Middle frontal gyrus (tissue), 1 donor: Measurements from ENCODE around the gene HTATIP2.
"Not testable (repeated sequence)": the region's sequence is repeated elsewhere in the genome, so short reads cannot be mapped to it uniquely, and the experiment has no call there.

Experiments used
- DNase-seq: peaks from one replicate; pipeline ENCODE4 v3.0.0-alpha.2; 2015; ENCODE audit warnings: low spot score; ENCODE audit errors: extremely low spot score

HTATIP2 gene

DNA sequence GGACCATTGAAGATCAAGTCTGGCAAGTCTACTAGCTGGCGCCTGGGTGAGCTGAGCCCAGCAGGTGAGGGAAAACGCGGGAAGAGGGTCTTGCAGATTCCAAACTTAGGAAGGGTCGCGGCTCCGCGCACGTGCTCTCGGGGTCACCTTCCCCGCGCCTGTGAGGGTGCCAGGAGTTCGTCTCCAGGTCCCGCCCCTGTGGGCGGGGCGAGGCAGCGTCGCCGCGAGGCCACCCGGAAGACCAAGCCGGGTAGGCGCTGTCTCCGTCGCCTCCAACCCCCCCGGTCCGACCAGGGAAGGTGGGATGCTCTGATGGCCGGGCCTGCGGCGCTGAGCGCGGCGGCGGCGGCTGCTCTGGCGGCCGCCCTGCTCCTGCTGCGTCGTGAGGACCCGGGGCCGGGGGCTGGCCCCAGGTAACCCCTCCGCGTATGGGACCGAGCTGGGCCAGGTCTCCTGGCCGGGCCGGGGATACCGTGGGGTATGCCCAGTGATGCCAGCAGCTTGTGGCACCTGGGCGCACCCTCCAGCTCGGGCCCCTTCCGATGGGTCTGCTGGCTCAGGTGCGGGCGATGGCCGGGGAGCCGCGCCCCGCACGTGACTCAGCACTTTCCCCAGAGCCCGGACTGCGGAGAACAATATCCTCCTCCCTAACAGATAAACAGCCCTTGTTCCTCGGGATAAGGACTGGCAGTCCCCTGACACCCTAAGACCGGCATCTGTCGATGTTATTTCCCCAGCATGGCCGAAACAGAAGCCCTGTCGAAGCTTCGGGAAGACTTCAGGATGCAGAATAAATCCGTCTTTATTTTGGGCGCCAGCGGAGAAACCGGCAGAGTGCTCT is at the start of gene HTATIP2:
Gene HTATIP2, plus strand, starts transcription at position 215 of the 841 bp plus-strand sequence. Its CDS starts 524 bp downstream, at position 739.
- DNase-seq = peak; percentile 59

DNA sequence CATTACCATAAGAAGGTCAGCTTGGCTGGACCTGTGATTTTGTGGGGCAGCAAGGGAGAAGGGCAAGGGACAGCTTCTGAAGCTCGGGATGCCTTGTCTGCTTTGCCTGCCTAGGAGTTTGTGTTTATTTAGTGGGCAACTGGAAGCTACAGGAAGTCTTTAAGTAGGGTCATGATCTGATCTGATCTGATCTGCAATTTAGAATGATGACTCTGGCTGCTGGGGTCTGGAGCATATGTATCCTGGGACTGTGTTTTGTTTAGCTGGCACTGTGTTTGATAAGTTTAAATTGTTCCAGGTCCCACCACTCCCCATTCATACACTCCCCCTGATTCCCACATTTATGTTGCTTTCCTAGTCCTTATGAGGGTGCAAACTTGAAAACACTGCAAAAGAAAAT is 47.7 kb upstream of the HTATIP2 start:
- DNase-seq = no peak

DNA sequence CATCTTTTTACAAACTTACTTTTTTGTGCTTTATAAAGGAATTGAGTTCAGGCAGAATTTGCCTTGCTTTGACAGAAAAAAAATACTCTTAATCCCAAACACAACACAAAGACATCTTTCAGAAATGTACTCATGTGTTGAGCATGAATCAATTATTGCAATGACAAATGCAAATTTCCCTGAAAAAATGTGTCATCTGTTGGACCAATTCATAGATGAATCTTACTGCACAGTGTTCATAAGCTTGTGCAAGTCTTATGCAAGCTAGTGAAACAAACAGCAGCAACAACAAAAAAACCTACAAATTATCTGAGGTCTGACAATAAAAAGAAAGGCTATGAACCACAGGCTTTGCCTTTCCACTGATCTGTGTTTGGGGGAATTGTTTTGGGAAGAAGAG is 42.3 kb upstream of the HTATIP2 start:
- DNase-seq = no peak

DNA sequence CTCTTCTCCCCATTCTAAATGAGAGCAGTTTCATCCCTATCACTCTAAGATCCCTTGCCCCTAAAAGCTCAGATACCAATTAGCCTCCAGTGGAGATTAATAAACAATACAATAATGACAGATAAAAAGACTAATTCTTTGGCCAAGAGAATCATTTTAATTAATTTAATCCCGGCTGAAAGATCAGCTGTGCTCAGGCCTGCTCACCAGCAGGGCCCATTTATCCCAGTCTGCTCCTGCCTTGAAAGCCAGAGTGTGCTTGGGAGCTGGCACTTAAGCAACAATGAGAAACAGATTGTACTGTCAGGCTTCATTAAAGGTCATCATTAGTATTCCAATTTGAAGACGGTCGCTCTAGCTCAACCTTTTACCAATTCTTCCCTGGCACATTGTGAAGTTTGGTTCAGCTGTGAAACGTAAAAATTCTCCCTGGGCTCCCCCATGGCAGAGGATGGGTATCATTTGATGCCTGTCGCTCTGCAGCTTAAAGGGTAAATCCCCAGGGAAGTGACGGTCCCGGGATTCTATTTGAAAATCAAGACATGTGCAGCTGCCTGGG is 36.1 kb upstream of the HTATIP2 start:
- no peak for DNase-seq

DNA sequence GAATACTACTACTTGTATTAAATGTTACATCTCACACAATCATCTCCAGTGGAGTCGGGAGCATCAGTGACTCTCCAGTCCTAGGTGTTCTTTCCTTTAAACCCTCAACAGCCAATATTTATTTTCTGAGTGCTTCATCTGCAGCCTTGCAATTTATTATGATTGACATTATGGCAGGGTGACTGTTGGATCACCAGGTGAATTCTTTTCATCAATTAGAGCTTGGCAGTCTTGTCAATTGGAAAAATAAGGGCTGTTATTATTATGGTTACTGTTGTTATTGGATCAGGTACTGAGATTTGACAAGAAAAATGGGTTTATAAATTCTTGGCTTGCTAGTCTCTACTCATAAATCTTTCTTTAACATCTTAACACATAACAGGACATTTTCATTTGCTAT is 27.5 kb upstream of the HTATIP2 start:
- no peak for DNase-seq

DNA sequence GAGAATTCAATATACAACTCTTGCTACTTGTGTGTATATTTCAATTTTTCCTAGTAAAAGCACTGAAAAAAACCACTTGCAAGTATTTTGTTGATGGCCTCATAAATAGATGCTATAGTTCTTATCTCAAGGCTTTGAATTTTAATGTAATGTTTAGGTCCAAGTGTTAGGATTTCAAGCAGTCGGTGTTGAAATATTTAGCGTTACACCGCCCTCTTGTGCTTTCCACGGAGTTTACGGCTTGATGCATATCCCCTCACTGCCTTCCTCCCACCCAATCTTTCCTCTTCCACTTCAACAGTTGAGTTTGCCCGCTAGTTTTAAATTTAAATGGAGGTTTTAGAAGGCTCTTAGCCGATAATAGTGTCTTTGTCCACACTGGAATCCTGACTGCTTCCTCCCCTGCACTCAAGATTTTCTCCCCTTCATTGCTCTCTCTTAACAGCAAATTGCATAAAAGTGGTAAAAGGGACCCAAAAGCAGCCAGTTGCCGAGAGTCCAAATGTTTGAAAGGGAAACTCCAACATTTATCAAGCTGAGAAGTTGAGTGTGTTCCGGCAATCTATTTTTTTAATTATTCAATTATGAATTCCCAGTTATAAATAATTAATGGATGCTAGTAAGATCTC is 25.9 kb upstream of the HTATIP2 start:
- DNase-seq = peak; percentile 14

DNA sequence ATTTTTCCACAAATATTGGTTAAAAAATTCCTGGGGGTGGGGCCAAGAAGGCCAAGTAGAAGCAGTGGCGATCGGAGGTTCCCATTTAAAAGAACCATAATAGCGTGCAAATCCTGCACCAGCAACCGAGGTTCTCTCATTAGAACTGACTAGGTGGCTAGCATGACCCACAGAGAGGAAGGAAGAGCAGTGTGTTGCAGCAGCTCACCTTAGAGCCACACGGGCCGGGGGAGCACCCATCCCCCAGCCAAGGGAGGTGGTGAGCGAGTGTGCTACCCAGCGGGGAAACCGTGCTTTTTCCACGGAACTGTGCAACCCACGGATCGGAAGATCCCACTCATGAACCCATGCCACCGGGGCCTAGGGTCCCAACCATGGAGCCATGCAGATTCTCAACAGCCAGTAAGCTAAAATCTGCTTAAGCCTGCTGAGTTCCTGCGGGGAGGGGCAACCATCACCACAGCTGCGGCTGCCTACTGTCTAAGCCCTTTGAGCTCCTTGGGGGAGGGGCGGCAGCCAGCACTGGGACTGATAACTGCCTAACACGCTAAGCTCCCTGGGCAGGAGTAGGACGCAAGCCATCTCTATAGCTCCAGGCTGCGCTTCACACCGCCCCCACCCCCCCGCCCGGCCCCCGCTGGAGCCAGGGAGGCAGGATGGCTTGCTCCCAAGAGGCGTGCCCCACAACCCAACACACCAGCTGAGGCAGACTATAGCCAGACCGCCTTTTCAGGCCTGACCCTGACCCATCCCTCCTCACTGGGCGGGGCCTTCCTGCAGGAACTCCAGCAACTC is 21.0 kb upstream of the HTATIP2 start:
- no peak for DNase-seq

DNA sequence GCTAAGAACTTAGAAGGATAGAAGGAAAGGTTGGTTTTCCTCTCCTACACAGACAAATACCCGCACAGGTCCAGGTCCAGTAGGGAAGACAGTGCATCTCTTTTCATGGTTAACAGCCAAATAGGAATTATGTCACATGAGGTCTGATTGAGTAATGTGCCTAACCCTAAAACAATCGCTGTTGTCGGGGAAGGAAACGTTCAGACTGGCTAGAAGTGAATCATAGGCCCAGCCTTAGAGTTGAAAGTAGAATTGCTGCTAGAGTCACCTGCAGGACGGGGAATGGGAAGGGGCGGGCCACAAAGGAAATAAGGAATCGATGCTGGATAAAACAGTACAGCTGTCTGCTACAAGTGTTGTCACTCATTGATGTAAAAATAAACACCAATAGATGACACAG is 12.4 kb upstream of the HTATIP2 start:
- DNase-seq = no peak

DNA sequence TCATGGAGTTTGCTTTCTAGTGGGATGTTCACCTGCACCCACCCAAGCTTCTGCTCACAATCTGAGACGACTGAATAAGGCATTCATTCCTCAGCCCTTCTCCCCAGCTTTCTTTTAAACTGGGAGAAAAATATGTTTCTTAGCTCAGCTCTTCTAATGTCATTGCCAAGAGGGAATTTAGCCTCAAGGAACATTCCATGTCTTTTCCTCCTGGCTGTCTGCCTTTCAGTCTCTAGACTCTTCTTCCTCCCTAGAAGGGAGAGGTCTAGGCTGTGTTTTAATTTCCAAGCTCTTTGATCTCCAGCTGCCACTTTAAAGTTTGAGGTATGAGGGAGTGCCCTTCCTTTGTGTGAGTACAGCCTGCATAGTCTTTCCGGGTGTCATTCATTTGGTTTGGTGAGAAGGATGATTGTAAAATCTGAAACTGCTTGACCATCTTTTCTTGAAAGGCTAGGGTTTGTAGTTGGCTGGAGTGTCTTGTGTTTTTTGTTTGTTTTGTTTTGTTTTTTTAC is 11.7 kb upstream of the HTATIP2 start:
- no peak for DNase-seq

DNA sequence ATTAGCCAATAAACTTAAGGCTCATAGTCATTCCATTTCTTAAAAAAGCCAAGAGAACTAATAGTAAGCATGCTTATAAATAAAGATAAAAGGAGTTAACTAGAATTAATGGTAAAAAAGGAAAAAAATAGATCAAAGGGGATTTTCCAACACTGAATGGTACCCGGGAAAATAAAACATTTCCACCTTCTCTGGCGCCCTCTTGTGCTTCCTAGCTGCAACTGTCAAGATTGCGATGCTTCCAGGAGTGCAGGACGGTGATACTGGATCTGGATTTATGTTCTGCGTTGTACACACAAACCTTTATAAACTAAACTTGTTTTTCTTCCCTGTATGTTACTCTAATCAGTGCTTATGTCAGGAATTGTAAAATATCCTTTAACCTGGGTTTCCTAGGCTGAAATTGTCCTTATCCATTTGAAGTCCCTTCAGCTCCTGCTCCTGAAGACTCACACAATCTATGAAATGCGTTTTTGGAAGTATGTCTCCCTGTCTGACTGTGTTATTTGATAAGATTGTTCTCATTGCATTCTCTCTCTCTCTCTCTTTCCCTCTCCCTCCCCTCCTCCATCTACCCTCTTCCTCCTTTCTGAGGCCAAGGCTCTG is 9.6 kb upstream of the HTATIP2 start:
- DNase-seq = peak; percentile 70

DNA sequence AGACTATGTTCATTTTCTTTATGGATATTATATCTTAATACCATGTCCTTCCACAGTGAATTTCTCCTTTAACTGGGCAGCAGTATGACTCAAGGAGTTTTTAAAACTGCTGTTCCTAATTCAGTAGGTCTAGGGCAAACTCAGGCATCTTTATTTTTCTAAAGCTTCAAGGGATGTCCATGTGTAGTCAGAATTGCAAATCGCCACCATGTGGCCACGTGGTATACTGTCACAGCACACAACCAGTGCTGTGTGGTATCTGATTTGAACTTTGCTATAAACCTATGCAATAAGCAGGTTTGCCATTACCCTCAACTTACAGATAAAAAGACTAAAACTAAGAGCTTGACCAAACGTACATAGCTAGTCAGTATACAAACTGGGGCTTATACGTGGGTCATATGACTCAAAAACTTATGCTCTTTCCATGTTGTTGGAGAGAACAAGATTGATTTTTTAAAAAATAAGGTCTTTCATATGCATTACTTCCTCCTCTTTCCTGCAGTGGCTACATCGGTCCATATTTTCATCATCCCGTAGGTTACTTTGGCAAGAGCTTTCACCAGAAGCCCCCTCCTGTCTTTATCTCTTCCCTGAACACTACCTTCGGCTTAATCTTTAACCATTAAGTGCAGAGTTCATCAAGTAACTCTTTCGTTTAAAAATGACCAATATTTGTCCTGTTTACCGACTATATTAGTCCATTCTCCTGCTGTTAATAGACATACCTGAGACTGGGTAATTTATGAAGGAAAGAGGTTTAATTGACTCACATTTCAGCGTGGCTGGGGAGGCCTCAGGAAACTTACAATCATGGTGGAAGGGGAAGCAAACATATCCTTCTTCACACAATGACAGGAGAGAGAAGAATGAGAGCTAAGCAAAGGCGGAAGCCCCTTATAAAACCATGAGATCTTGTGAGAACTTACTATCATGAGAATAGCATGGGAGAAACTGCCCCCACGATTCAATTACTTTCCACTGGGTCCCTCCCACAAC is 8.0 kb upstream of the HTATIP2 start:
- DNase-seq = peak; percentile 35

DNA sequence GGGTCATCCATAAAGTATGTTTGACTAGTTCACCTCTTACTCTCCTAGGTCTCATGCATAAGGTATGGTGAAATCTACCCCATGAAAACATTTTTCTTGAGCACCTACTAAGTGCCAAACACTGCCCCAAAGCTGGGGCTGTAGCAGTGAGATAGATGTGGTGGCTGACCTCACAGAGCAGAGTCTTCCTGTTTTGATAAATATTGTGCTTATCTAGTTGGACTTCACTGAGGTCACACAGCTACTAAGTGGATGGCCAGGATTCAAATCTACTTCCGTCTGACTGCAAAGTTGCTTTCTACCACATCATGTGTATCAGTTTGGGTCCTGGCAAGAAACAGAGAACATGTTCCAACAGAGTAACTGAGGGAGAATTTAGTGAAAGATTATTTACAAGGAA is 6.4 kb upstream of the HTATIP2 start:
- DNase-seq = no peak

DNA sequence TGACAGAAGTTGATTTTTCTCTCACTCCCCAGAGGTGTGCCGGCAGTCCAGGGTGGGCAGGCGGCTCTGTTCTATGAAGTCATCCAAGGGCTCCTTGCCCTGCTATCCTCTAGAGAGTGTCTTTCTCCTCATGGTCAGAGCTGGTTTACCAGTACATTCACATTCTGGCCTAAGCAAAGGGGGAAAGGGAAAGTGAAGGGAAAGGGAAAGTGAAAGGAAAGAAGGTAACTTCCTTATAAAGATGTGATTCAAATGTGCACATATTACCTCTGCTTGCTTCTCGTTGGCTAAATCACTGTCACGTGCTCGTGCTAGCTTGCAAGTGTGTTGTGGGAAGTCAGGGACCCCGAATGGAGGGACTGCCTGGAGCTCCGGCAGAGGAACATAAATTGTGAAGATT is 2.9 kb upstream of the HTATIP2 start:
- no peak for DNase-seq

DNA sequence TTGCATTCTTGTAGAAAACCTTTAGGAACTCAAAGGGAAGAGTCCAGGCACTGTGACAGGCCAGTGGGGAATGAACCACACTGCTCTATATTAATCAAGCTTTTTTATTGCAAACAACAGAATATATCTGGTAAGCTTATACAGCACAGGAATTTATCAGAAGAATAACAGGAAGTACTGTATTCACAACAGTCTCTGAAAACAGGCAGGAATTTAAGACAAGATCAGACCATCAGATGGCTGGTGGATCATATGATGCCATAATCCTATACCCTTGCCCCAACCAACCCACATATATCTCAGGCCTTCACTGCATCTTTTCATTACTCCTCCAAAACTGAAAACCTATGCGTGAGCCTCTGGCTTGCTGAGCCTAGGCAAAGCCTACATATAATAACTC is 1.0 kb upstream of the HTATIP2 start:
- no peak for DNase-seq

DNA sequence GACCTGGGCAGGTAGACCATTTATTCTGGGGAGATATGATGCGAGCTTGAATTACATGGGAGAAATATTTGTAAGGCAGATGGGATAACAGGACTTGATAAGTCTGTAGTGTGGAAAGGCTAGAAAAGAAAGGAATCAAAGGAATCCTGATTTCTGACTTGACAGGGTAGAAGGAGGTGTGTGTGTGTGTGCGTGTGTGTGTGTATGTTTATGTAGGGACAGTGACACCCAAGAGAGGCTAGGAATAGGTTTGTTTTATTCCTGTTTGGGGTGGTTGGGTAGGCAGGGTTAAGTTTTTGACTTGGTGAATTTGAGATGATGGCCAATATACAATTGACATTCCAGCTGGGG is 390 bp upstream of the HTATIP2 start:
- no peak for DNase-seq

DNA sequence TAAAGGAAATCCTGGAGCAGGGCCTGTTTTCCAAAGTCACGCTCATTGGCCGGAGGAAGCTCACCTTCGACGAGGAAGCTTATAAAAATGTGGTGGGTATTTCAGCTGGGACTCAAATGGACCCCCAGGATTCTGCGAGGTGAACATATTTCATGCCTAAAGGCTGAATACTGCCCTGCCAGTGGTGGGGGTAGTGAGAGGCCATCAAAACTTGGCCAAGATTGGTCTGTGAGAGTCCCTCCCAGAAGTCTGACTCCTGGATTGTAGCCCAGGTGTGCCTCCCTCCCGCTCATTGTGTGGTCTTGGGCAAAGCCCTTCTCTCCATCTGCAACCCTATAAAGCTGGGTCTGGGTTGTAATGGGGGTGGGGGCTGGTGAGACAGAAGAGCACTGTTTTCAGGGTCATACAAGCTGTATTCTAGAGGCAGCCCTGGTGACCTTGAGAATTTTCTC is 853 bp downstream of the HTATIP2 start:
- DNase-seq = no peak

DNA sequence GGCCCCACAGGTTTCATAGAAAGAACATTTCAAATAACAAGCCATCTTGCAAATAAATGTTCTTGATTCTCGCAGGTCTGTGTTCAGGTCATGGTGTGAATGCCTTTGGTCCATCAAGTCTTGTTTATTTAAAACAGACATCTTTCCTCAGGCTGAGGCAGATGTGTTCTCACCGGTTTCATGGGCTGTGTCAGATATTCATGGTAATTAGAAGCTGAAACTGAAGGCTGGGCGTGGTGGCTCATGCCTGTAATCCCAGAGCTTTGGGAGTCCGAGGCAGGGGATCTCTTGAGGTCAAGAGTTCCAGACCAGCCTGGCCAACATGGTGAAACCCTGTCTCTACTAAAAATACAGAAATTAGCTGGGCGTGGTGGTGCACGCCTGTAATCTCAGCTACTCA is 2.0 kb downstream of the HTATIP2 start:
- not testable (repeated sequence) for DNase-seq

DNA sequence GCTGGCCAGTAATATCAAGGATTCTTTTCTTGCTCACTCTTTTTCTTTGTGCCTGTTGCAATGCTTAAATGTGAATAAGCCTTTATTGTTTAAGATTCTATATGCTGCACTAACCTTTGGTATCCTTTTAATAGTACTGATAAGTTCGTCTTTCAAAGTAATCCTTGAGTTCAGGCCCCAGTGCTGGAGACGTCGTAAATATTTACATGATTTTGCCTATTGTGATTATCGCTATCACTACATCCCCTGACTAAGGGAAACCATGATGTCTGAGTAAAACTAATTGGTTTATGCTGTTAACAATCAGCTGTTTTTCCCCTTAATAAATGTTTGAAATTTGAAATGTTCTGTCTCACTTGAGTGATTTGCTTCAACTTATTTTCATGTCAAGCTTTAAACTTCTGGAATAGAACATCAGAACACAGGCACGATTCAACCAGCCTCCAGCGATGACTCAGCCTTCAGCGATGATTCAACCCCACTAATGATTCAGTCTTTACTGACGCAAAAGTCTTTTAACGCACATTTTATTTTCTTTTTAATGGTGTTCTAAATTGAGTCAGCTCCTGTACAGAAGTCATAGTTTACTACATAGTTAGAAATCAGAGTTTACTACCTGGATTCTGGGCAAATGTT is 3.9 kb downstream of the HTATIP2 start:
- DNase-seq = peak; percentile 55

DNA sequence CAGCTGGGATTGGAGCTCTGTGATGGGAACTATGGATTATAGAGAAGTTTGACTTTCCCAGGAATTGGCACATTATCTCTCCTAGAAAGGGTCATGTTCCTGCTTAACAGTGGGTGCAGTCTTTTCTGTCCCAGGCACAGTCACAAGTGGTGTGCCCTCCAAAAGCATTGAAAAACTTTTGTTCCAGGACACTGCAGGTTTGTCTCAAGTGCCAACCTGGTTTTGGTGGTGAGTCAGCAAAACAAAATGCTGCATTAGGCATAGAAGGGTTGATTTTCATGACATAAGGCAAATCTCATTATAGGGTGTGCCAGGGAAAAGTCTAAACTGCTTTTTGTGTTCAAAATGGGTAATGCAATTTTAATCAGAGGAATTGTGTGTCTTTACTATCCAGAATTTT is 4.9 kb downstream of the HTATIP2 start:
- DNase-seq = no peak
